Left lung (tissue), 10 donors: ENCODE results near the gene ITGB4. TPM values are rescaled to one million over a fixed set of nuclear protein-coding genes. Genes with fewer than 3 reads are reported as not detected.

Source experiments
- ATAC-seq: fragments of 200-7000 bp; cut with Tn5 transposase; one replicate; pipeline ENCODE4 v1.9.1; 2020; ENCODE audit warnings: moderate library complexity
- DNase-seq, 4 donors: peaks; one replicate each; pipeline ENCODE4 v3.0.0-alpha.2; 2013 to 2020
- H3K27ac ChIP-seq, 2 donors: fragments of 200-600 bp; sonication (generic) in 1 of 2; one replicate each; pipeline versions ENCODE4 v1.5.0 to v1.8.0; 2020 to 2021
- H3K27me3 ChIP-seq, 2 donors: fragments of 200-600 bp; sonication (generic) in 1 of 2; one replicate each; pipeline versions ENCODE4 v1.5.0 to v1.8.0; 2020 to 2021
- H3K36me3 ChIP-seq, 2 donors: fragments of 200-600 bp; sonication (generic) in 1 of 2; one replicate each; pipeline versions ENCODE4 v1.5.0 to v1.8.0; 2020 to 2021
- H3K4me1 ChIP-seq, 2 donors: fragments of 200-600 bp; one replicate each; pipeline ENCODE4 v1.8.0; 2021
- H3K4me3 ChIP-seq, 2 donors: fragments of 200-600 bp; sonication (generic) in 1 of 2; one replicate each; pipeline versions ENCODE4 v1.5.0 to v1.8.0; 2020 to 2021; ENCODE audit warnings: mild to moderate bottlenecking in 1 of 2
- H3K9me3 ChIP-seq, 2 donors: fragments of 200-600 bp; sonication (generic) in 1 of 2; one replicate each; pipeline versions ENCODE4 v1.5.0 to v1.8.0; 2020 to 2021
- CTCF ChIP-seq, 2 donors: fragments of 200-600 bp; sonication (generic) in 1 of 2; IDR thresholded peaks; one replicate each; pipeline versions ENCODE4 v1.5.0 to v1.8.0; 2021; ENCODE audit warnings: antibody characterized with exemption in 2 of 2
- intact Hi-C, 2 donors: fragments of 100-400 bp; cut with DNase I; formaldehyde crosslinking; loops; one replicate each; pipeline versions ENCODE4 v1.11.2 to v1.14.2; 2022
- polyA plus RNA-seq, 6 donors: library from polyadenylated mRNA; unstranded; fragments of 120-200 nt; gene quantifications; one replicate each; pipeline ENCODE4 v1.2.1, GENCODE V29; 2013; ENCODE audit not compliant: insufficient read length in 6 of 6
- total RNA-seq, 2 donors: library from RNA; stranded (reverse); fragmentation: NEBNext Ultra II Directional; extraction: Animal tissue kit (Norgen Biotek cat#: 25700); gene quantifications; one replicate each; pipeline ENCODE4 v1.2.1, GENCODE V29; 2021
- donor health status: DM: no; HTN: yes; CAD: no.
- donor health status: DM: no; HTN: no; CAD: no.

The ITGB4 gene
- total and polyA plus RNA-seq, 8 donors: 4.6 to 54.8 (median 9.5) TPM

- peaks cover 0 to 23% of the 10 kb centered on the region in 2 donors for H3K4me1 ChIP-seq
- intact Hi-C loops: loop anchor here in 1 of 2 donors (10.0 kb wide), 1 partner anchor 123 kb away; the partner anchor contains the start of gene TRIM65
- H3K9me3 ChIP-seq: no peaks in the 10 kb centered on the region
- H3K4me3 ChIP-seq: no peak overlapping the region
- ATAC-seq: no peak
- peaks cover 0 to 25% of the 10 kb centered on the region in 2 donors for H3K36me3 ChIP-seq
- TF ChIP-seq CTCF (IDR thresholded peaks at IDR 0.05): no peak
- H3K27me3 ChIP-seq: no peaks in the 10 kb centered on the region
- H3K27ac ChIP-seq: no peak overlapping the region
- DNase-seq: no peak
These were observed 50.3 kb downstream of the ITGB4 start for GRCh38 chr17:75771334-75772281.

- DNase-seq (peak in 1 of 4 donors; percentile 51), ATAC-seq (no peak)
- H3K36me3 ChIP-seq: peaks cover 4 to 41% of the 10 kb centered on the region in 2 donors
- no peak for TF ChIP-seq CTCF (IDR thresholded peaks at IDR 0.05)
- H3K4me3 ChIP-seq: no peak overlapping the region
- no peak overlapping the region for H3K27ac ChIP-seq
- H3K27me3 ChIP-seq: no peaks in the 10 kb centered on the region
- intact Hi-C loops: loop anchor here in 1 of 2 donors (10.0 kb wide), 1 partner anchor 122 kb away; the partner anchor contains the start of gene TRIM65
- no peaks in the 10 kb centered on the region for H3K9me3 ChIP-seq
- peaks cover 10 to 36% of the 10 kb centered on the region in 2 donors for H3K4me1 ChIP-seq
These were observed 52.0 kb downstream of the ITGB4 start for GRCh38 chr17:75773121-75773807.

DNA sequence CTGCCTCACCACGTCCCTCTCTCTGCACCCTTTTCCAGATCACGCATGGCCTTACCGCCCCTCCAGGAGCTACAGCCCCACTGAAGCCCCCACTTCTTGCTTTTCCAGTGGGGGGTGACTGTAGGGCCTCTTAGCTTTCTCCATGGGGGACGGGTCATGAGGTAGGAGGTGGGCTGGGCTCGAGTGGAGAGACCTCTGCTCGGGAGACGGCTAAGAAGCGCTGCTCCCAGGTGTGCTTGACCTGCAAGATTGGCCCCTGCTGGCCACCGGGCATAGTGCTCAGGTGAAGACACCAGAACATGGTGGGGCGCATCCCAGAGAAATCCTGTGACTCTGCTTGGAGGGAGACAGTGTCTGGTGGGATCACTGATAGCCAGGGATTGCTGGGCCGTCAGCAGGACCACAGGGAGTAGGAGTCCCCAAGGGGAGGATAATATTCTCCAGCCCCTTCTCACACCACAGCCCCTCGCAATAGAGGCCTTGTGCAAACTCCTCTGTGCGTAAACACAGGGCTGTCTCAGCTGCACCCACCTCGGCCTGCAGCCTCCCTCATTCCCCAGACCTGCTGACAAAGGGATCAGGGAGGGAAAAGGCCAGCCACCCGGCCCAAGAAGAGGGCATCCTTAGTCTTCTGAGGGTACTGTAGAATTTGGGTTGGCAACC, 52.7 kb downstream of the ITGB4 start:
- DNase-seq (peak in 2 of 4 donors; percentile 57 to 73), ATAC-seq (no peak)
- no peak overlapping the region for H3K27ac ChIP-seq
- no peaks in the 10 kb centered on the region for H3K9me3 ChIP-seq
- H3K4me1 ChIP-seq: peaks cover 10 to 36% of the 10 kb centered on the region in 2 donors
- no peak overlapping the region for H3K4me3 ChIP-seq
- no peaks in the 10 kb centered on the region for H3K27me3 ChIP-seq
- intact Hi-C loops: loop anchor here in 1 of 2 donors (10.0 kb wide), 1 partner anchor 121 kb away; the partner anchor contains the start of gene TRIM65
- H3K36me3 ChIP-seq: peaks cover 5 to 48% of the 10 kb centered on the region in 2 donors
- no peak for TF ChIP-seq CTCF (IDR thresholded peaks at IDR 0.05)

DNA sequence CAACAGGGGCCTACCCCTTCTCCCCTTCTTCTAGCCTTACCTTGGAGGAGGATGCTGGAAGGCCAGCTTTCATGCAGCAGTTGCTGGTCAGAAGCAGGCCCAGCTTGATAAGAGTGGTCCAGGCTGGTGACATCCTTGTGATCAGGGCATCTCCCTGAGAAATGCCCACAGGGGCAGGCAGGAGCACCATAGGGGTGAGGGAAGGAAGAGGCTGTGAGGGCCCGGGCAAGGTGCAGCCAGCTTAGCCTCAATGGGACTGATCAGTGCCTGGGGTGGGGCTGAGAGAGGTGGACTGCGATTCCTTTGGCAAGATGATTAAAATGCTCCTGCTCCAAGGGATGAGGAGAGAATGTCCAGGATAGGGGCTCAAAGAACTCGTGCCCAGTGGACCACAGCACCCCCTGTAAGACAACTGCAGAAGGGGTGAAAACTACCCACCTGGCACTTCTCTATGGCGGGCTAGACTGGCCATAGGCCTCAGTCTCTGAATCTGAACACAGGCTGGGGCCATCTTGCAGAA, 53.3 kb downstream of the ITGB4 start:
- H3K4me1 ChIP-seq: peaks cover 10 to 33% of the 10 kb centered on the region in 2 donors
- peak in 1 of 4 donors; percentile 68 for DNase-seq
- peak overlapping the region in 1 of 2 donors; percentile 48 for H3K27ac ChIP-seq
- H3K4me3 ChIP-seq: no peak overlapping the region
- no peak for ATAC-seq
- H3K9me3 ChIP-seq: no peaks in the 10 kb centered on the region
- H3K27me3 ChIP-seq: no peaks in the 10 kb centered on the region
- intact Hi-C loops: loop anchor here in 1 of 2 donors (10.0 kb wide), 1 partner anchor 120 kb away; the partner anchor contains the start of gene TRIM65
- H3K36me3 ChIP-seq: peaks cover 5 to 50% of the 10 kb centered on the region in 2 donors
- TF ChIP-seq CTCF (IDR thresholded peaks at IDR 0.05): no peak
